CD14-positive monocyte (primary cell): Measurements from ENCODE around the gene NSMF. TPM values are rescaled to one million over a fixed set of nuclear protein-coding genes. Genes with fewer than 3 reads are reported as not detected.

ENCODE experiments used
- DNase-seq, 3 donors: peaks; one replicate each; pipeline ENCODE4 v3.0.0-alpha.2; 2011 to 2022
- H2AFZ ChIP-seq: 2 replicates; pipeline ENCODE4 v1.6.0; 2012; ENCODE audit warnings: mild to moderate bottlenecking, low read depth, low read length, inconsistent platforms; ENCODE audit not compliant: insufficient read depth, poor library complexity, severe bottlenecking
- H3K27ac ChIP-seq, 2 donors: 1 replicate in 1 of 2; 2 replicates in 1 of 2; pipeline ENCODE4 v1.5.1; 2012 to 2013; ENCODE audit warnings: low read length in 2 of 2, control low read depth in 1 of 2, inconsistent platforms in 1 of 2, low read depth in 1 of 2, mild to moderate bottlenecking in 1 of 2
- H3K27me3 ChIP-seq, 2 donors: one replicate each; pipeline versions ENCODE4 v1.6.0 to v1.6.1; 2011 to 2013; ENCODE audit warnings: low read length in 2 of 2; ENCODE audit not compliant: control insufficient read depth in 2 of 2, insufficient read depth in 2 of 2
- H3K36me3 ChIP-seq, 2 donors: replicated peaks in 1 of 2; 1 replicate in 1 of 2; 2 replicates in 1 of 2; pipeline versions ENCODE4 v1.5.1 to v1.6.1; 2012 to 2013; ENCODE audit warnings: low read length in 2 of 2, control low read depth in 1 of 2, inconsistent platforms in 1 of 2, mild to moderate bottlenecking in 1 of 2; ENCODE audit not compliant: insufficient read depth in 2 of 2, control insufficient read depth in 1 of 2
- H3K4me1 ChIP-seq, 2 donors: 1 replicate in 1 of 2; 2 replicates in 1 of 2; pipeline versions ENCODE4 v1.5.1 to v1.6.1; 2012 to 2013; ENCODE audit warnings: low read length in 2 of 2, control low read depth in 1 of 2, inconsistent platforms in 1 of 2, mild to moderate bottlenecking in 1 of 2, moderate library complexity in 1 of 2; ENCODE audit not compliant: insufficient read depth in 2 of 2, control insufficient read depth in 1 of 2
- H3K4me2 ChIP-seq: replicated peaks from 2 replicates; pipeline ENCODE3; 2012; ENCODE audit warnings: low read length, moderate library complexity, mild to moderate bottlenecking; ENCODE audit not compliant: poor library complexity, severe bottlenecking; ENCODE audit errors: extremely low read depth
- H3K4me3 ChIP-seq, 3 experiments: fragments of 200-600 bp in 1 of 3; sonication (generic) in 1 of 3; replicated peaks in 1 of 3; 1 replicate in 2 of 3; 2 replicates in 1 of 3; pipeline ENCODE4 v1.5.1; 2011 to 2013; ENCODE audit warnings: low read length in 3 of 3, mild to moderate bottlenecking in 3 of 3, control low read depth in 2 of 3, low read depth in 2 of 3, inconsistent platforms in 1 of 3, moderate library complexity in 1 of 3
- H3K79me2 ChIP-seq: 2 replicates; pipeline ENCODE4 v1.6.0; 2012; ENCODE audit warnings: mild to moderate bottlenecking, control low read depth, inconsistent platforms, low read length, moderate library complexity; ENCODE audit not compliant: insufficient read depth
- H3K9ac ChIP-seq: 2 replicates; pipeline ENCODE4 v1.6.0; 2017; ENCODE audit warnings: low read length, mild to moderate bottlenecking; ENCODE audit not compliant: insufficient read depth, poor library complexity, severe bottlenecking
- H3K9me3 ChIP-seq, 2 donors: replicated peaks in 1 of 2; 1 replicate in 1 of 2; 2 replicates in 1 of 2; pipeline versions ENCODE4 v1.5.1 to v1.6.1; 2012 to 2013; ENCODE audit warnings: low read length in 2 of 2, control low read depth in 1 of 2; ENCODE audit not compliant: control insufficient read depth in 1 of 2, insufficient read depth in 1 of 2
- H4K20me1 ChIP-seq: 2 replicates; pipeline ENCODE4 v1.6.0; 2012; ENCODE audit warnings: mild to moderate bottlenecking, low read length, control low read depth, moderate library complexity; ENCODE audit not compliant: insufficient read depth
- H3K27ac Mint-ChIP-seq, 7 donors: one replicate each; pipeline ENCODE4 v1.8.0; 2020; ENCODE audit warnings: mild to moderate bottlenecking in 7 of 7, mixed read lengths in 7 of 7, moderate library complexity in 6 of 7, inconsistent platforms in 2 of 7
- H3K27me3 Mint-ChIP-seq, 3 donors: one replicate each; pipeline ENCODE4 v1.8.0; 2021 to 2022; ENCODE audit warnings: low read depth in 3 of 3, mild to moderate bottlenecking in 3 of 3, mixed read lengths in 3 of 3, moderate library complexity in 3 of 3, inconsistent platforms in 1 of 3
- H3K36me3 Mint-ChIP-seq, 2 donors: one replicate each; pipeline ENCODE4 v1.8.0; 2020; ENCODE audit warnings: mixed read lengths in 2 of 2, inconsistent platforms in 1 of 2, mild to moderate bottlenecking in 1 of 2
- H3K4me1 Mint-ChIP-seq: one replicate; pipeline ENCODE4 v1.8.0; 2020; ENCODE audit warnings: mild to moderate bottlenecking, mixed read lengths
- H3K4me3 Mint-ChIP-seq, 2 donors: one replicate each; pipeline ENCODE4 v1.8.0; 2020; ENCODE audit warnings: mild to moderate bottlenecking in 2 of 2, mixed read lengths in 2 of 2, moderate library complexity in 1 of 2
- H3K9me3 Mint-ChIP-seq, 7 donors: one replicate each; pipeline ENCODE4 v1.8.0; 2020 to 2022; ENCODE audit warnings: mixed read lengths in 7 of 7, mild to moderate bottlenecking in 6 of 7, moderate library complexity in 6 of 7, inconsistent platforms in 2 of 7
- CTCF ChIP-seq: fragments of 200-600 bp; IDR thresholded peaks from one replicate; pipeline ENCODE4 v1.8.0; 2022; ENCODE audit warnings: antibody characterized with exemption, mild to moderate bottlenecking
- WGBS: methylation state at CpG from one replicate; pipeline ENCODE4 v1.1.5; 2013; ENCODE audit warnings: missing lambda C conversion rate; ENCODE audit not compliant: insufficient coverage; 5-methylcytosine and 5-hydroxymethylcytosine counted together
- intact Hi-C, 2 donors: fragments of 100-400 bp; cut with micrococcal nuclease; formaldehyde crosslinking; loops; one replicate each; pipeline versions ENCODE4 v1.15.0 to v1.15.1; 2023
- polyA plus RNA-seq, 3 donors: library from polyadenylated mRNA; depleted of rRNA in 1 of 3; unstranded in 2 of 3; stranded (reverse) in 1 of 3; fragments of 300-500 nt in 2 of 3; fragments of >200 nt in 1 of 3; fragmentation: Illumina TruSeq in 2 of 3; gene quantifications; 1 replicate in 2 of 3; 2 replicates in 1 of 3; pipeline ENCODE4 v1.2.3, GENCODE V29; 2012 to 2021

The NSMF gene
- polyA plus RNA-seq, 3 donors = 4.6 to 68.4 (median 5.3) TPM

- 74% methylated on average over 15 of the region's 19 CpGs for WGBS
- peaks cover 9 to 10% of the 10 kb centered on the region in 2 donors for H3K36me3 ChIP-seq
- H3K27ac ChIP-seq = no peak overlapping the region
- H3K27ac Mint-ChIP-seq = peak overlapping the region in 3 of 7 donors; percentile 41 to 72 (median 69)
- no peak for TF ChIP-seq CTCF
- H3K4me1 ChIP-seq = peaks cover 52 to 67% of the 10 kb centered on the region in 2 donors
- intact Hi-C loops = loop anchor here (2.0 to 10.0 kb wide), 3 partner anchors 21 to 151 kb away; partner anchors contain the start of genes EXD3 (in 1 of the 2) and NOXA1 (in 1 of the 2)
- peak overlapping the region in 1 of 3 experiments; percentile 23 for H3K4me3 ChIP-seq
- no peak for DNase-seq
- H3K27me3 ChIP-seq = peaks cover 5 to 11% of the 10 kb centered on the region in 2 donors
- H4K20me1 ChIP-seq = no peaks in the 10 kb centered on the region
- no peak overlapping the region for H3K4me2 ChIP-seq
- H3K4me1 Mint-ChIP-seq = peaks cover 39% of the 10 kb centered on the region
- H3K79me2 ChIP-seq = no peaks in the 10 kb centered on the region
- H3K9ac ChIP-seq = no peak overlapping the region
- peaks cover 8 to 16% of the 10 kb centered on the region in 2 donors for H3K36me3 Mint-ChIP-seq
- no peak overlapping the region for H3K4me3 Mint-ChIP-seq
- H2AFZ ChIP-seq = no peak overlapping the region
- H3K9me3 ChIP-seq = peaks cover 0 to 5% of the 10 kb centered on the region in 2 donors
- H3K27me3 Mint-ChIP-seq = peaks cover 11 to 21% (median 18%) of the 10 kb centered on the region in 3 donors
- peaks cover 0 to 8% (median 5%) of the 10 kb centered on the region in 7 donors for H3K9me3 Mint-ChIP-seq
Observed at GRCh38 chr9:137445930-137446431, 13.2 kb downstream of the NSMF start.

GRCh38 chr9:137445275-137445807, 13.8 kb downstream of the NSMF start:
- peak; percentile 80 for TF ChIP-seq CTCF
- H3K27ac Mint-ChIP-seq = peak overlapping the region in 6 of 7 donors; percentile 69 to 91 (median 80)
- H3K4me1 Mint-ChIP-seq = peaks cover 39% of the 10 kb centered on the region
- H3K36me3 Mint-ChIP-seq = peaks cover 8 to 16% of the 10 kb centered on the region in 2 donors
- Histone ChIP-seq H3K36me3 (peaks cover 9 to 10% of the 10 kb centered on the region in 2 donors), H3K79me2 (no peaks in the 10 kb centered on the region), H4K20me1 (no peaks in the 10 kb centered on the region), H3K27ac (no peak overlapping the region), H3K4me3 (no peak overlapping the region), H3K4me1 (peaks cover 47 to 61% of the 10 kb centered on the region in 2 donors), H3K4me2 (peak overlapping the region; percentile 8), H2AFZ (no peak overlapping the region), H3K9ac (no peak overlapping the region), H3K27me3 (peaks cover 5 to 11% of the 10 kb centered on the region in 2 donors), H3K9me3 (peaks cover 0 to 5% of the 10 kb centered on the region in 2 donors)
- intact Hi-C loops = loop anchor here (2.0 to 10.0 kb wide), 3 partner anchors 21 to 151 kb away; partner anchors contain the start of genes EXD3 (in 1 of the 2) and NOXA1 (in 1 of the 2)
- DNase-seq = peak; percentile 89 to 94 (median 91)
- 45% methylated on average over 6 of the region's 14 CpGs for WGBS
- H3K9me3 Mint-ChIP-seq = peaks cover 0 to 6% (median 3%) of the 10 kb centered on the region in 7 donors
- H3K27me3 Mint-ChIP-seq = peaks cover 11 to 21% (median 18%) of the 10 kb centered on the region in 3 donors
- H3K4me3 Mint-ChIP-seq = peak overlapping the region in 1 of 2 donors; percentile 52
